Ovary (tissue), 3 donors: ENCODE data around the gene GJB6.

ENCODE experiments used
- CTCF ChIP-seq, 3 donors: fragments of 450-650 bp in 2 of 3; fragments of 200-600 bp in 1 of 3; IDR thresholded peaks; one replicate each; pipeline versions ENCODE4 v1.5.1 to v1.8.0; 2016 to 2022; ENCODE audit warnings: antibody characterized with exemption in 3 of 3, mild to moderate bottlenecking in 1 of 3
- EP300 ChIP-seq: sonication (generic); formaldehyde crosslinking; IDR thresholded peaks from one replicate; pipeline ENCODE4 v1.6.1; 2017; ENCODE audit warnings: antibody characterized with exemption
- POLR2A ChIP-seq: fragments of 450-650 bp; IDR thresholded peaks from one replicate; pipeline ENCODE4 v1.6.1; 2017; ENCODE audit warnings: antibody characterized with exemption, mild to moderate bottlenecking, moderate library complexity
- donor health status: DM: no; HTN: no; CAD: no.

DNA sequence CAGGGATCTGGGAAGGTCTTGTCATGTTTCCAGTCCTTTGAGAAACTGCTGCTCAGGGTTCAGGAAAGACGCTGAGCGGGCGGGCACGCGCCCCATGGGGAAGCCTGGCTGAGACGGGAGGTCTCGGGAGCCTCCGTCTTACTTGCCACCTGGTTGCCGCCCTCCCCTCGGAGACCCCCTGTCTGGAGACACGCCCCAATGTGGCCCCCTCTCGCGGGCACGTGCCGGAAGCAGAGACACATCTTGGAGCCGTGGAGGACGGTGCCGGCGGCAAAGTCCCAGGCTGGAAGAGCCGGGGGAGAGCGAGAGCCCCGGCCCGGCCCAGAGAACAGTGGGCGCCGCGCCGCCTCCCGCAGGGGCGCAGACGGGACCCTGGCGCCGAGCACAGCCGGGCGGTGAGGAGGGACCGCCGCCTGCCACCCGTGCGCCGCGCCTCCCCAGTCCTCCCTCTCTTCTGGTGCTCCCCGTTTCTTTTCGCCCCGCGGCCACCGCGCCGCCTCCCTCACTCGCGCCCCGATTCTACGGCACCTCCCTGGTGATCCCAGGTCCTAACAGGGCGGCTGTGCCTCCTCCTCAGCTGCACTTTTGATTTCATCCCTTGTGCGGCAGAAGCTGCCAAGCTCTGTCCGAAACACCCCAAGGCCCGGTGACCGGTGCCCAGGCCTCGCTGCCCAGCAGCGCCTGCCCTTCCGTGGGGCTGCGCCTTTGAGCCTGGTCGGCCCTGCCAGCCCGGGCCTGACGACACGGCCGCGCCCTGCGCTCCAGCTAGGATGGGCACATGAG, 54.9 kb downstream of the GJB6 start:
- no peak for TF ChIP-seq CTCF (IDR thresholded peaks at IDR 0.05)
- no peak for TF ChIP-seq POLR2A
- no peak for TF ChIP-seq EP300
